ENCODE data around the gene TXNDC2. TPM values are rescaled to one million over a fixed set of nuclear protein-coding genes. Genes with fewer than 3 reads are reported as not detected.

TXNDC2 gene
- total RNA-seq, 1 experiment from 2014 or later = 0.28 TPM

GRCh38 chr18:9916077-9916639, 30.4 kb downstream of the TXNDC2 start:
- no peak for DNase-seq
- no peak overlapping the region for H3K18ac ChIP-seq (ENCODE audit: insufficient read length, low read depth, low read length)
- H2BK12ac ChIP-seq (ENCODE audit: insufficient read length, low read depth, low read length) = no peak overlapping the region
- no peak overlapping the region for H2BK20ac ChIP-seq (ENCODE audit: low read depth, low read length, poor library complexity, severe bottlenecking)
- peaks cover 53% of the 10 kb centered on the region for H3K79me2 ChIP-seq (ENCODE audit: insufficient read depth, low read length)
- H3K14ac ChIP-seq (ENCODE audit: insufficient read depth, low read length) = no peak overlapping the region
- H3K9me3 ChIP-seq (ENCODE audit: control insufficient read depth, low read depth, low read length) = no peaks in the 10 kb centered on the region
- TF ChIP-seq CTCF (conservative IDR thresholded peaks at IDR 0.05) = no peak
- H3K23ac ChIP-seq (ENCODE audit: insufficient read length, low read depth, low read length) = no peak overlapping the region
- H4K20me1 ChIP-seq (ENCODE audit: control insufficient read depth, insufficient read depth, insufficient read length) = no peaks in the 10 kb centered on the region
- no peak overlapping the region for H3K27ac ChIP-seq (ENCODE audit: insufficient read length, low read depth, low read length)
- peak overlapping the region; percentile 49 for H3K4me2 ChIP-seq (ENCODE audit: insufficient read depth, insufficient read length, low read length)
- no peak overlapping the region for H2BK15ac ChIP-seq (ENCODE audit: low read depth, low read length)
- Mint-ChIP-seq H3K4me3 (peak overlapping the region; percentile 83 to 88), H3K27ac (0 out of 7 replicates have a peak overlapping the region, but pooled peaks of 1 of the 3 experiments have one; percentile 15), H3K36me3 (ENCODE audit: insufficient read depth in 1 of 3, low read depth in 3 of 3) (no peaks in the 10 kb centered on the region), H3K9me3 (0 out of 5 replicates have a peak, but pooled peaks cover 0 to 3% of the 10 kb centered on the region in 2 experiments), H3K27me3 (ENCODE audit: low read depth) (no peaks in the 10 kb centered on the region), H3K4me1 (peaks cover 22 to 23% of the 10 kb centered on the region in 2 experiments)
- H4K91ac ChIP-seq (ENCODE audit: insufficient read length, low read depth, low read length) = no peak overlapping the region
- H4K8ac ChIP-seq (replicated peaks; ENCODE audit: insufficient read length, low read depth, low read length) = no peak overlapping the region
- H2AFZ ChIP-seq (ENCODE audit: low read length) = no peak overlapping the region
- 100% methylated on average over 1 of the region's 2 CpGs for WGBS (ENCODE audit: extremely low coverage, insufficient read length, low lambda C conversion rate)
- H3K23me2 ChIP-seq (ENCODE audit: insufficient read length, low read depth, low read length, poor library complexity, severe bottlenecking) = peaks cover 4% of the 10 kb centered on the region
- H3K9ac ChIP-seq (ENCODE audit: extremely low read depth, insufficient read length, low read length) = peak overlapping the region; percentile 23
- no peaks in the 10 kb centered on the region for H3K27me3 ChIP-seq (ENCODE audit: insufficient read depth, low read length)
- H3K79me1 ChIP-seq (ENCODE audit: insufficient read depth, low read depth, low read length, poor library complexity, severe bottlenecking) = peaks cover 5% of the 10 kb centered on the region
- peak overlapping the region; percentile 26 for H2BK5ac ChIP-seq (ENCODE audit: insufficient read length, low read length)
- no peak overlapping the region for H2BK120ac ChIP-seq (ENCODE audit: low read depth, low read length, poor library complexity, severe bottlenecking)
- H3T11ph ChIP-seq (ENCODE audit: low read length) = no peak overlapping the region
- no peak overlapping the region for H3K56ac ChIP-seq (ENCODE audit: insufficient read length, low read depth, low read length)
- H3K4ac ChIP-seq (ENCODE audit: low read depth, low read length) = no peak overlapping the region
- H3K4me1 ChIP-seq (ENCODE audit: insufficient read depth, low read length) = peaks cover 3% of the 10 kb centered on the region; the same call in 1 of the 2 replicates
- no peak overlapping the region for H2AK5ac ChIP-seq (ENCODE audit: insufficient read length, low read length)
- no peak overlapping the region for H4K5ac ChIP-seq (ENCODE audit: insufficient read length, low read depth, low read length)

Data from H9 (cell line).